ENCODE results near the gene SSTR5.

SSTR5 gene

DNA sequence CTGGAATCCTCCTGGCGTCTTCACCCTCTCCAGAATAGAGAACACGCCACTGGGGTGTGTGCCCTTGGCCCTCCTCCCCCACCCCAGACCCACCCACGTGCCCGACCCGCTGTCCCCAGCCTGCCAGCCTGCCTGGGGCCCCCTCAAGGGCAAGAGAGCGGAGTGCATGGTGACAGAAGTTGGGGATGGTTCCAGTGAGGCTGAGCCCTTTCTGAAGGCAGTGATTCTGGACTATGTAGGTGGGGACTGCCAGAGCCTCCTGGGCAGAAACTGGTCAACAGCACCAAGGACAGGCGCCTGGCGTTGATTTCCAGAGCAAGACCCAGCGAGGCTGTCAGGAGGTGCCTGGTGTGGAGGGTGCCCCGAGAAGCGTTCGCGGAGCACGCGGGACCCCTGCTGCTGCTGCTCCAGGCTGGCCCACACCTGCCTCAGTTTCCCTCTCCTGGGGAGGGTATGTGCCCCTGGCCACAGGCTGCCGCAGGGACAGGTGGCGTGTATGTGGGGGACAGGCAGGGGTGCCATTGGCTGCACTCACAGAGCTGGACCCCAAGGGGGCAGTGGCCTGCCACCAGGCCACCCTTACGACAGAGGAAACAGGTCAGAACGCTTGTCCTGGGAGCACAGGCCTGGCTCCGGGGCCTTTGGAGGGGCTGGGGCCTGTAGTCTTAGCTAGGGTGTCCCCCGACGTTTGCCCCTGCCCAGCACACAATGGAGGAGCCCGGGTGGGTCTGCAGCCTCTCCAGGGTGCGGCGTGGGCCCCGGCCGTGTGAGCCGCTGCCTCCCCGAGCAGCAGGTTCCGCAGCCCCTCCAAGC lies 1.2 kb downstream of the SSTR5 start:
- peaks cover 30% of the 10 kb centered on the region for H3K27me3 ChIP-seq (ENCODE audit: control insufficient read depth, insufficient read depth, low read length)
- H3K36me3 ChIP-seq (ENCODE audit: control insufficient read depth, insufficient read depth, low read length) = no peaks in the 10 kb centered on the region
- no peak overlapping the region for H3K4me3 ChIP-seq (ENCODE audit: low read length)
- no peak overlapping the region for H3K27ac ChIP-seq (ENCODE audit: low read depth, low read length)
- H3K9ac ChIP-seq (ENCODE audit: low read length) = no peak overlapping the region
- no peaks in the 10 kb centered on the region for H3K4me1 ChIP-seq (ENCODE audit: control insufficient read depth, insufficient read depth, low read length)

DNA sequence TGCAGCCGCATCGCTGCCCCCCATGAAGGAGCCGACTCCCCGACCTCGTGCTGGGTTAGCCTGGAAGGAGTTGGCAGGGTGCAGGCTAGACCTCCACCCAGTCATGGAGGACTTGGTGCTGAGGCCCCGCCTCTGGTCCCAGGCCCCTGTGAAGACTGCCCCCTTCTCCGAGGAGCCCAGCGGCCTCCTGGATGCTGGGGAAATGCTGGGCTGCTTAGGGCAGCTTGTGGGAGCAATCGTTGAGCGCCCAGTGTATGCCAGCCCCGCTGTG lies 1.8 kb downstream of the SSTR5 start:
- no peak overlapping the region for H3K4me3 ChIP-seq (ENCODE audit: low read length)
- H3K9ac ChIP-seq (ENCODE audit: low read length) = no peak overlapping the region
- H3K27me3 ChIP-seq (ENCODE audit: control insufficient read depth, insufficient read depth, low read length) = peaks cover 28% of the 10 kb centered on the region
- H3K36me3 ChIP-seq (ENCODE audit: control insufficient read depth, insufficient read depth, low read length) = no peaks in the 10 kb centered on the region
- H3K4me1 ChIP-seq (ENCODE audit: control insufficient read depth, insufficient read depth, low read length) = no peaks in the 10 kb centered on the region
- H3K27ac ChIP-seq (ENCODE audit: low read depth, low read length) = no peak overlapping the region

DNA sequence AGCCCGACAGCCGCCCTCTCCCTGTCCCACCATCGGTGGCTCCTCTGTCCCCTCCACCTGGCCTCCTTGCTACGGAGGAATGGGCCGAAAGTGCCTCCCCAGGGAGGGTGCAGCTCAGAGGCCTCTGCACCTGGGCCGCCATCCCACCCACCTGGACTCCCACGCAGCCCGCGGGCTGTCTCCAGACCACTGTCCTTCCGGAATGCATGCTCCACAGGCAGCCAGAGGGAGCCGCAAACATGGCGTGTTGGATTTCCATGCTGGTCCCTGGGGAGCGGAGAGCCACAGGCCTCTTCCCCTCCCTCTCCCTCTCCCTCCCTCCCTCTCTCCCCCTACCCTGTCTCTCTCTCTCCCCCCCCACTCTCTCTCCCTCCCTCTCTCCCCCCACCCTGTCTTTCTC lies 3.0 kb downstream of the SSTR5 start:
- H3K27me3 ChIP-seq (ENCODE audit: control insufficient read depth, insufficient read depth, low read length) = peaks cover 18% of the 10 kb centered on the region

DNA sequence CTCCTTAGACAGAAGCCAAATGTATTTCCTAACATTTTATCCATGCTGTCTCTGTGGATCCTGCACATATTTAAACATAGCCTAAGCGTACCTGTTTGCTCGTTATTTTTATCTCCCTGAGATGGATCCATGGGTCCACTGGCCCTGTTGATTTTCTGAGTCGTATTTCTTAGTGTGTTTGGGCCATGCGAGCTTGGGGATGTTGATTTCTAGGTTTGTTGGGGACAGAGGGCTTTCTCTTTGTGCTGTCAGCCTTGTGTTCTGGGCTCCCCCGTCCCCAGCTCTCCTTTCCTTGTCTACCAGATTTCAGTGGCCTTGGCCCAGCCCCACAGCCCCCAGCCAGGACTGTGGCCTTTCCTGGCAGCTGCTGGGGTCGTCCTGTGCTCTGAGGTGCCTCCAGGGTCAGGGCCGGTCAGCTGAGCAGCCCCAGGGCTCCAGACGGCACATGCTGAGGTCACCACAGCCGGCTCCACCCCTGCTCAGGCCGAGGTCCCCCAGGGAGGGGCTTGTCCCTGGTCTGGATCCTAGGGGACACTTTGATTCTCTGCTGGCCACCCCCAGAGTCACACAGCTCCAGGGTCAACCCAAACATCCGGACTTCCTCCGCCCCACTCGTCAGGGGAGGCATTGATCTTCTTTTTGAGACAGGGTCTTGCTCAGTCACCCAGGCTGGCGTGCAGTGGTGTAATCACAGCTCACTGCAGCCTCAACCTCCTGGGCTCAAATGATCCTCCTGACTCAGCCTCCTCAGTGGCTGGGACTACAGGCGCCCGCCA lies 4.4 kb downstream of the SSTR5 start:
- Histone ChIP-seq H3K36me3 (ENCODE audit: control insufficient read depth, insufficient read depth, low read length) (no peaks in the 10 kb centered on the region), H3K4me3 (ENCODE audit: low read length) (no peak overlapping the region), H3K27ac (ENCODE audit: low read depth, low read length) (no peak overlapping the region), H3K4me1 (ENCODE audit: control insufficient read depth, insufficient read depth, low read length) (no peaks in the 10 kb centered on the region), H3K27me3 (ENCODE audit: control insufficient read depth, insufficient read depth, low read length) (peaks cover 17% of the 10 kb centered on the region), H3K9ac (ENCODE audit: low read length) (no peak overlapping the region)

More for the DNA sequence above, 3.0 kb downstream of the SSTR5 start:
- Histone ChIP-seq H3K27ac (ENCODE audit: low read depth, low read length) (no peak overlapping the region), H3K9ac (ENCODE audit: low read length) (no peak overlapping the region), H3K4me1 (ENCODE audit: control insufficient read depth, insufficient read depth, low read length) (no peaks in the 10 kb centered on the region), H3K4me3 (ENCODE audit: low read length) (no peak overlapping the region), H3K36me3 (ENCODE audit: control insufficient read depth, insufficient read depth, low read length) (no peaks in the 10 kb centered on the region)

DNA sequence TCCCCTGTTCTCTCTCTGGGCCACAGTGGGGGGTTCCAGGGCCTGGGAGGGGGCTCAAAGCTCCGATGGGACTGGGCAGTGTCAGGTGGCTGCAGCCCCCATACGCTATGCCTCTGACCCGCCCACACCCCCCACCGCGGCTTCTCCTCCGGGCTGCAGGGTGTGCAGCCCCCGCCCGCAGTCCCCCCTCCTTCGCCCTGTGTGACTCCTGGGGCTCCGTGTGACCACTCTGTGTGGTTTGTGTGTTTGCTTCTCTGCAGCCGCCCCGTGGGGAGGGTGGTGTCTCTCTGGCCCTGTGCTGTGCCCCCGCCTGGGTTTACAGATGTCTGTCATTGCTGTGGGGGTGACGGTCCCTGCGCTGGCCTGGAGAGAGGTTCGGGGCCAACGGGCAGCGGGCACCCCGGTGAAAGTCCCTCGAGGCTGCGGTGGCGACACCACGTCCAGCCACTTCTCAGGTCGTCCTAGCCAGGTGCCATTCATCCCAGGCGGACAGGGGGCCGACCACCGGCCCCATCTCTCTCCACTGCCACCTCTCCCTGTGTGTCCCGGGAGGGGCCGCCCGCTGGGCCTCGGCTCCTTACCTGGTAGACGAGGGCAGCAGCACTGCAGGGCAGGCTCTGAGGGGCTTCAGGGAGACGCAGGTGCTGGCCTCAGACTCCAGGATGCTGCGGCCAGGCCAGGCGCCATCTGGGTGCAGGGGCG lies 5.5 kb downstream of the SSTR5 start:
- Histone ChIP-seq H3K27me3 (ENCODE audit: control insufficient read depth, insufficient read depth, low read length) (peaks cover 13% of the 10 kb centered on the region), H3K4me3 (ENCODE audit: low read length) (no peak overlapping the region)

DNA sequence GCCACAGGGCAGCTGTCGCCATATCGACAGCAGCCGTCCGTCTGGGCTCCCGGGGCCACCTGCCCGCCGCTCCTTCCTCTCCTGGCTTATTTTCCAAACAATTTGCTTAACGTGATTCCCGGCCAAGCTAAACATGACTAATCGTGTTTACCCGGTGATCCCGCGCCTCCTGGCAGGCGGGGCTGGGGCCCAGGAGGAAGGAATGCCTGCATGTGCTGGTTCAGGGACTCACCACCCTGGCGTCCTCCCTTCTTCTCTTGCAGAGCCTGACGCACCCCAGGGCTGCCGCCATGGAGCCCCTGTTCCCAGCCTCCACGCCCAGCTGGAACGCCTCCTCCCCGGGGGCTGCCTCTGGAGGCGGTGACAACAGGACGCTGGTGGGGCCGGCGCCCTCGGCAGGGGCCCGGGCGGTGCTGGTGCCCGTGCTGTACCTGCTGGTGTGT lies 6.1 kb downstream of the SSTR5 start:
- no peak overlapping the region for H3K9ac ChIP-seq (ENCODE audit: low read length)
- peaks cover 11% of the 10 kb centered on the region for H3K27me3 ChIP-seq (ENCODE audit: control insufficient read depth, insufficient read depth, low read length)
- no peak overlapping the region for H3K27ac ChIP-seq (ENCODE audit: low read depth, low read length)
- H3K36me3 ChIP-seq (ENCODE audit: control insufficient read depth, insufficient read depth, low read length) = no peaks in the 10 kb centered on the region
- H3K4me1 ChIP-seq (ENCODE audit: control insufficient read depth, insufficient read depth, low read length) = no peaks in the 10 kb centered on the region
- H3K4me3 ChIP-seq (ENCODE audit: low read length) = no peak overlapping the region

More for the DNA sequence above, 5.5 kb downstream of the SSTR5 start:
- H3K4me1 ChIP-seq (ENCODE audit: control insufficient read depth, insufficient read depth, low read length) = no peaks in the 10 kb centered on the region
- H3K27ac ChIP-seq (ENCODE audit: low read depth, low read length) = no peak overlapping the region
- no peak overlapping the region for H3K9ac ChIP-seq (ENCODE audit: low read length)
- no peaks in the 10 kb centered on the region for H3K36me3 ChIP-seq (ENCODE audit: control insufficient read depth, insufficient read depth, low read length)

DNA sequence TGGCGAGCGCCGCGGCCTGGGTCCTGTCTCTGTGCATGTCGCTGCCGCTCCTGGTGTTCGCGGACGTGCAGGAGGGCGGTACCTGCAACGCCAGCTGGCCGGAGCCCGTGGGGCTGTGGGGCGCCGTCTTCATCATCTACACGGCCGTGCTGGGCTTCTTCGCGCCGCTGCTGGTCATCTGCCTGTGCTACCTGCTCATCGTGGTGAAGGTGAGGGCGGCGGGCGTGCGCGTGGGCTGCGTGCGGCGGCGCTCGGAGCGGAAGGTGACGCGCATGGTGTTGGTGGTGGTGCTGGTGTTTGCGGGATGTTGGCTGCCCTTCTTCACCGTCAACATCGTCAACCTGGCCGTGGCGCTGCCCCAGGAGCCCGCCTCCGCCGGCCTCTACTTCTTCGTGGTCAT lies 6.8 kb downstream of the SSTR5 start:
- Histone ChIP-seq H3K27ac (ENCODE audit: low read depth, low read length) (no peak overlapping the region), H3K36me3 (ENCODE audit: control insufficient read depth, insufficient read depth, low read length) (no peaks in the 10 kb centered on the region), H3K4me3 (ENCODE audit: low read length) (no peak overlapping the region), H3K4me1 (ENCODE audit: control insufficient read depth, insufficient read depth, low read length) (no peaks in the 10 kb centered on the region), H3K27me3 (ENCODE audit: control insufficient read depth, insufficient read depth, low read length) (peaks cover 11% of the 10 kb centered on the region), H3K9ac (ENCODE audit: low read length) (no peak overlapping the region)

DNA sequence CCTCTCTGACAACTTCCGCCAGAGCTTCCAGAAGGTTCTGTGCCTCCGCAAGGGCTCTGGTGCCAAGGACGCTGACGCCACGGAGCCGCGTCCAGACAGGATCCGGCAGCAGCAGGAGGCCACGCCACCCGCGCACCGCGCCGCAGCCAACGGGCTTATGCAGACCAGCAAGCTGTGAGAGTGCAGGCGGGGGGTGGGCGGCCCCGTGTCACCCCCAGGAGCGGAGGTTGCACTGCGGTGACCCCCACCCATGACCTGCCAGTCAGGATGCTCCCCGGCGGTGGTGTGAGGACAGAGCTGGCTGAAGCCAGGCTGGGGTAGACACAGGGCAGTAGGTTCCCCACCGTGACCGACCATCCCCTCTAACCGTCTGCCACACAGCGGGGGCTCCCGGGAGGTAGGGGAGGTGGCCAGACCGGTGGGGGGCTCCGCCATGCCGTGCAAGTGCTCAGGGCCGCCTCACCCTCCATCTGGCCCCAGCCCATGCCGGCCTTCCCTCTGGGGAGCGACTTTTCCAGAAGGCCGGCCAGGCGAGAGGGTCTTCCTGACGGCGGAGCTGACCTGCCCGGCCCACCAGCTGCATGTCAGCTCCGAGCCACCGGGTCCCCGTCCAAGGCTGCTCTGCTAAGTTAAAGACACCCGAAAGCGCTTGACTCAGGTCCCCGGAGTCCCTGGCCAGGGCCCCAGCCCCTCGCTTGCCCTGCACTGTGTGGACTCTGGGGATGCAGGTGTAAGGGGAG lies 7.4 kb downstream of the SSTR5 start:
- Histone ChIP-seq H3K4me1 (ENCODE audit: control insufficient read depth, insufficient read depth, low read length) (no peaks in the 10 kb centered on the region), H3K27me3 (ENCODE audit: control insufficient read depth, insufficient read depth, low read length) (peaks cover 11% of the 10 kb centered on the region), H3K4me3 (ENCODE audit: low read length) (no peak overlapping the region), H3K9ac (ENCODE audit: low read length) (no peak overlapping the region), H3K36me3 (ENCODE audit: control insufficient read depth, insufficient read depth, low read length) (no peaks in the 10 kb centered on the region), H3K27ac (ENCODE audit: low read depth, low read length) (no peak overlapping the region)

DNA sequence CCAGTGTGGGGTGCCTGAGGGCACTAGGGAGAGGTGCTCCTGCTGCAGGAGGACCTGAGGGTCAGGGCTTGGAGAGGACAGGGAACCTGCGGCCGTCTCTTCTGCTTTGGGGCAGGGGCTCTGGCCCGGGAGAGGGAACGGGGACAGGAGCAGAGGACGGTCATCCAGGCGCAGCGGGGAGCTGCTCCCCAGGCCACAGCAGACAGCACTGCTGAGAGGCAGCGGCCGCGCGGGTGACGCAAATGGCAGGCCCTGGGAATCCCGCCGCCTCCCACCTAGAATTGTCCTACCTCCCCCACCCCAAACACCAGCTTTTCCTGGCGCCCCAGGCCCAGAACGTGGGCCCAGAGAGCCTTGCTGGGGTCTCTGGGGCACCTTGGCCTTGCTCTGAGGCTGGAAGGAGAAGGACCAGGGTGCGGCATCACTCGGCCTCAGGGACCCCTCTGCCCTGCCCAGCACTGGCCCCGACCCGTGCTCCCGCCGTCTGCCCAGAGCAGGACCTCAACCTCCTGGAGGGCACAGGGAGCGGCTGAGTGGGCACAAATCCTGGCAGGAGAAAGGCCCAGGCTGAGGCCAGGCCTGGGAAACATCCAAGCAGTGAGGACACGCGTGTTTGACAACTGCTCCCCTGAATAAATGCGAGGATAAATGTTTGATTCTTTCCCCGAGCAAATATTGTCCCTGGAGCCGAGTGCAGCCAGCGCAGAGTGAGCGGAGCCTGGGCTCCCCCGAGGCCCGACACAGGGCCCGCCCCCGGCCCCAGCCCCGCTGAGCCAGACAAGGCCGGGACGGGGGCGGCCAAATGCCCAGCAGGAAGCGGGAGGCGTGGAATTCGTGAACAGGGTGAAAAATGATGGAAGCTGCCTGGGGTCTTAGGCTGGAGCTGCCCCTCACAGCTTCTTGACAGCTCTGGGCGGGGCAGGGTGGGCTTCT lies 8.5 kb downstream of the SSTR5 start:
- Histone ChIP-seq H3K36me3 (ENCODE audit: control insufficient read depth, insufficient read depth, low read length) (no peaks in the 10 kb centered on the region), H3K27ac (ENCODE audit: low read depth, low read length) (no peak overlapping the region), H3K27me3 (ENCODE audit: control insufficient read depth, insufficient read depth, low read length) (peaks cover 11% of the 10 kb centered on the region), H3K4me3 (ENCODE audit: low read length) (no peak overlapping the region), H3K4me1 (ENCODE audit: control insufficient read depth, insufficient read depth, low read length) (no peaks in the 10 kb centered on the region), H3K9ac (ENCODE audit: low read length) (no peak overlapping the region)

DNA sequence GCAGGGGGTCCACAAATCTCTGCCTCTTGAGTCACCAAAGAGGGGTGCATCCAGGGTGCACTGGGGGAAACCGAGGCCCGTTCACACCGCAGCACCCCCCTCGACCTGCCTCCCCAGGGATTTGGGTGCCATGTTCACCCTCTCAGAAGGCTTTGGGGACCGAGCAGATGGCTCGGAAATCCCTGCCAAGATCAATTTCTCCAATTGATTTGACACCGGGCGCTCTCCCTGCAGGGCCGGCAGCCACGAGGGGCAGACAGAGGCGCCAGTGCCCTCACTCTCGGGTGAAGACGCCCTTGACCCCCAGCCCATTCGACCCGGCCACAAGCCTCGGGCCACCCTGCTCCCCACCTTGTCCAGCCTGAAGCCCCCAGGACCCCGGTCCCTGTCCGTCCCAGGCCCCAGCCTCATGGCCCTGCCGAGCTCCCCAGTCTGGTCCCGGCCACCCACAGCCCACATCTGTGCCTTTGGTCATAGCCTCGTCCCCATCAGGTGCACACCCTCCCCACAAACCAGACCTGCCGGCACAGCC lies 9.3 kb downstream of the SSTR5 start:
- no peaks in the 10 kb centered on the region for H3K4me1 ChIP-seq (ENCODE audit: control insufficient read depth, insufficient read depth, low read length)
- no peaks in the 10 kb centered on the region for H3K36me3 ChIP-seq (ENCODE audit: control insufficient read depth, insufficient read depth, low read length)
- no peak overlapping the region for H3K4me3 ChIP-seq (ENCODE audit: low read length)
- H3K9ac ChIP-seq (ENCODE audit: low read length) = no peak overlapping the region
- peaks cover 11% of the 10 kb centered on the region for H3K27me3 ChIP-seq (ENCODE audit: control insufficient read depth, insufficient read depth, low read length)
- H3K27ac ChIP-seq (ENCODE audit: low read depth, low read length) = no peak overlapping the region

DNA sequence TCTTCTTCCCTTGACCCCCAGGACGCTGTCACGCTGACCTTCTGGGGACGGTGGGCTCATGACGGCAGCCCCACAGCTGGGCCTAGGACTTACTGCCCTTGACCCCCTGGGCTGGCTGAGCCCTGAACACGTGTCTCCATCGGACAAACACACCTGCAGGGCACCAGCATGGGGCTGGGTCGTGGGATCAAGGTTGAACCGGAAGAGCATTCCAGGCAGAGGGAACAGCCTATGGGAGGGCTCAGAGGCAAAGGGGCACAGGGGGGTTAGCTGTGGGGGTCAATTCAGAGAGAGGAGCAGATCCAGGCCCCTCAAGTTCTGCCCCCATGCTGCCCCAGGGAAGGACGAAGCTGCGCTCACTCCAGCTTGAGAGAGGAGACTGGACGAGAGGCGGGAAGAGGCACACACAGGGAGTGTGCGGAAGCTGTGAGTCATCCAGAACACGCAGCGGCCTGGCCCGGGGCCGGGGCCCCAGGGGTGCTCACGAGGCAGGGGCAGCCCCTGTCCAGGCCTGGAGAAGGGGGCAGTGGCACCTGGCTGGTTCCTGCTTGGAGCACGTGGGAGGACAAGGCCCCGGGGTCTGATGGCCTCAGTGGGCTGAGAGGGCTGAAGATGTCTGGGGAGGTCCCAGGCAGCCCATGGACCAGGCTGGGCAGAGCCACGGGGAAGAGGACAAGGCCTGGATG lies 9.9 kb downstream of the SSTR5 start:
- Histone ChIP-seq H3K27ac (ENCODE audit: low read depth, low read length) (no peak overlapping the region), H3K4me3 (ENCODE audit: low read length) (no peak overlapping the region), H3K4me1 (ENCODE audit: control insufficient read depth, insufficient read depth, low read length) (no peaks in the 10 kb centered on the region), H3K9ac (ENCODE audit: low read length) (no peak overlapping the region), H3K27me3 (ENCODE audit: control insufficient read depth, insufficient read depth, low read length) (peaks cover 11% of the 10 kb centered on the region), H3K36me3 (ENCODE audit: control insufficient read depth, insufficient read depth, low read length) (no peaks in the 10 kb centered on the region)
